WTC11 (cell line): Measurements from ENCODE around the gene SLC48A1.

Source experiments
- ELF4 ChIP-seq: sonication (generic); formaldehyde crosslinking; IDR thresholded peaks from 2 replicates; pipeline ENCODE4 v1.8.1; 2022; ENCODE audit warnings: low read depth, mild to moderate bottlenecking, moderate library complexity, missing genetic modification reagents
- GABPB1 ChIP-seq: sonication (generic); formaldehyde crosslinking; IDR thresholded peaks from 2 replicates; pipeline ENCODE4 v1.8.1; 2023; ENCODE audit warnings: mild to moderate bottlenecking, missing genetic modification reagents
- IRF2 ChIP-seq: sonication (generic); formaldehyde crosslinking; IDR thresholded peaks from 2 replicates; pipeline ENCODE4 v1.8.0; 2022; ENCODE audit warnings: low read depth, missing genetic modification reagents, borderline replicate concordance
- RELA ChIP-seq: sonication (generic); formaldehyde crosslinking; IDR thresholded peaks from 2 replicates; pipeline ENCODE4 v1.8.1; 2022; ENCODE audit warnings: missing genetic modification reagents, mild to moderate bottlenecking, borderline replicate concordance
- ZNF416 ChIP-seq: fragments of 250-450 bp; sonication (Bioruptor Pico); IDR thresholded peaks from 2 replicates; pipeline ENCODE4 v1.9.0; 2021; ENCODE audit warnings: mild to moderate bottlenecking, inconsistent platforms
- TF ChIP-seq, protein P1 (sequence below): fragments of 200-600 bp; IDR thresholded peaks from 2 replicates; pipeline ENCODE4 v1.8.0; 2022; ENCODE audit warnings: antibody characterized with exemption
- TF ChIP-seq, protein P2 (sequence below): sonication (generic); formaldehyde crosslinking; conservative IDR thresholded peaks from 2 replicates; pipeline ENCODE4 v1.8.1; 2023; ENCODE audit warnings: mild to moderate bottlenecking, low read depth, missing genetic modification reagents, moderate library complexity
- TF ChIP-seq, protein P3 (sequence below): sonication (generic); formaldehyde crosslinking; IDR thresholded peaks from 2 replicates; pipeline ENCODE4 v1.8.0; 2022; ENCODE audit warnings: mild to moderate bottlenecking, missing genetic modification reagents

DNA sequence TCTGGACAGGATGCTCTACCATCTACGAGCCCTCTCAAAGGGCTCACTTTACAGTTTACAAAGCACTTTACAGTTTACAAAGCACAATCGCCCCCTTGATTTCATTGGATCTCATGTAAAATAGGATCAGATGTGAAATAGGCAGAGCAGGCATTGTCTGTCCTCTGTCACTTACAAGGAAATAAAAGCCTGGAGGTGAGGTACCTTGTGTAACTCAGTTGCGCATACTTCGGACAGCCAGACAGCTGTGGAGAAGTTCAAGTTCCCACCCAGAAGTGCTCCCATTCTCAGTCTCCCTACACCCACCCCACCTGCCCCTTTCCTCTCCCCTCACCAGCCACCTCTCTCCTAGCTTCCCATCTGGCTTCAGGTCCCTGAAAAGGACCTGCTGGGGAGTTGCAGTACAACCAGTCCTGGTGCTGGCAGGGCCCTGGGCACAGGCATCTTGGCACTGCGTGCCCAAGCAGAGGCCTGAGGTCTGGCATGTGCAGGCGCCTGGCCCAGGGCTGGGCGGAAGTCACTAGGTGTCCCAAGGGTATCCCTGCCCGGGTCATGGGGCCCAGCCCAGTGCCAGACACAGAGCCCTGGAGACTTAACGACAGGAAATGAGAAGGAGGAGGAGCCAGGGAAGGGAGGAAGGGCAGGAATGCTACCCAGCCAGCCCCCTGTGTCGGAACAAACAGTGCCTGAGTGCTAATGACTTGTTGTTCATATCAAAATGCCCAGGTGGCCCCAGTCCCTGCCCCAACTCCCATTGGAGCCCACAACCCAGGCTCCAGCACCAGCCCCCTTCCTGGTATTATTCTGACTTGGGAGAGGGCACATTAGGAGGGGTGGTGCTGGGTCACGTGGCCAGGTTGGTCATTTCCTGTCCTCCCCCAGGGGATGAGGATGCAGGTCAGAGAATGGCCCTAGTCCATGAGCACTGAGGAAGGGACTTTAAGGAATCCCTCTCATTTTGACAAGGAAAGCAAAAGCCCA, 19.7 kb upstream of the SLC48A1 start:
- TF ChIP-seq ZNF416 (CRISPR knock-in tag) (no peak), RELA (CRISPR knock-in tag) (no peak), ELF4 (CRISPR knock-in tag) (no peak), IRF2 (CRISPR knock-in tag) (no peak), GABPB1 (CRISPR knock-in tag) (no peak)
- TF ChIP-seq, protein P1, sequence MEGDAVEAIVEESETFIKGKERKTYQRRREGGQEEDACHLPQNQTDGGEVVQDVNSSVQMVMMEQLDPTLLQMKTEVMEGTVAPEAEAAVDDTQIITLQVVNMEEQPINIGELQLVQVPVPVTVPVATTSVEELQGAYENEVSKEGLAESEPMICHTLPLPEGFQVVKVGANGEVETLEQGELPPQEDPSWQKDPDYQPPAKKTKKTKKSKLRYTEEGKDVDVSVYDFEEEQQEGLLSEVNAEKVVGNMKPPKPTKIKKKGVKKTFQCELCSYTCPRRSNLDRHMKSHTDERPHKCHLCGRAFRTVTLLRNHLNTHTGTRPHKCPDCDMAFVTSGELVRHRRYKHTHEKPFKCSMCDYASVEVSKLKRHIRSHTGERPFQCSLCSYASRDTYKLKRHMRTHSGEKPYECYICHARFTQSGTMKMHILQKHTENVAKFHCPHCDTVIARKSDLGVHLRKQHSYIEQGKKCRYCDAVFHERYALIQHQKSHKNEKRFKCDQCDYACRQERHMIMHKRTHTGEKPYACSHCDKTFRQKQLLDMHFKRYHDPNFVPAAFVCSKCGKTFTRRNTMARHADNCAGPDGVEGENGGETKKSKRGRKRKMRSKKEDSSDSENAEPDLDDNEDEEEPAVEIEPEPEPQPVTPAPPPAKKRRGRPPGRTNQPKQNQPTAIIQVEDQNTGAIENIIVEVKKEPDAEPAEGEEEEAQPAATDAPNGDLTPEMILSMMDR = no peak
- TF ChIP-seq, protein P2, sequence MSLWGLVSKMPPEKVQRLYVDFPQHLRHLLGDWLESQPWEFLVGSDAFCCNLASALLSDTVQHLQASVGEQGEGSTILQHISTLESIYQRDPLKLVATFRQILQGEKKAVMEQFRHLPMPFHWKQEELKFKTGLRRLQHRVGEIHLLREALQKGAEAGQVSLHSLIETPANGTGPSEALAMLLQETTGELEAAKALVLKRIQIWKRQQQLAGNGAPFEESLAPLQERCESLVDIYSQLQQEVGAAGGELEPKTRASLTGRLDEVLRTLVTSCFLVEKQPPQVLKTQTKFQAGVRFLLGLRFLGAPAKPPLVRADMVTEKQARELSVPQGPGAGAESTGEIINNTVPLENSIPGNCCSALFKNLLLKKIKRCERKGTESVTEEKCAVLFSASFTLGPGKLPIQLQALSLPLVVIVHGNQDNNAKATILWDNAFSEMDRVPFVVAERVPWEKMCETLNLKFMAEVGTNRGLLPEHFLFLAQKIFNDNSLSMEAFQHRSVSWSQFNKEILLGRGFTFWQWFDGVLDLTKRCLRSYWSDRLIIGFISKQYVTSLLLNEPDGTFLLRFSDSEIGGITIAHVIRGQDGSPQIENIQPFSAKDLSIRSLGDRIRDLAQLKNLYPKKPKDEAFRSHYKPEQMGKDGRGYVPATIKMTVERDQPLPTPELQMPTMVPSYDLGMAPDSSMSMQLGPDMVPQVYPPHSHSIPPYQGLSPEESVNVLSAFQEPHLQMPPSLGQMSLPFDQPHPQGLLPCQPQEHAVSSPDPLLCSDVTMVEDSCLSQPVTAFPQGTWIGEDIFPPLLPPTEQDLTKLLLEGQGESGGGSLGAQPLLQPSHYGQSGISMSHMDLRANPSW = no peak
- TF ChIP-seq, protein P3, sequence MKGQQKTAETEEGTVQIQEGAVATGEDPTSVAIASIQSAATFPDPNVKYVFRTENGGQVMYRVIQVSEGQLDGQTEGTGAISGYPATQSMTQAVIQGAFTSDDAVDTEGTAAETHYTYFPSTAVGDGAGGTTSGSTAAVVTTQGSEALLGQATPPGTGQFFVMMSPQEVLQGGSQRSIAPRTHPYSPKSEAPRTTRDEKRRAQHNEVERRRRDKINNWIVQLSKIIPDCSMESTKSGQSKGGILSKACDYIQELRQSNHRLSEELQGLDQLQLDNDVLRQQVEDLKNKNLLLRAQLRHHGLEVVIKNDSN = peak; percentile 79
